Right ventricle myocardium superior (tissue), 1 donor: ENCODE data around the gene MYO5B. TPM values are rescaled to one million over a fixed set of nuclear protein-coding genes. Genes with fewer than 3 reads are reported as not detected.

ENCODE experiments used
- ATAC-seq: fragments of 200-7000 bp; cut with Tn5 transposase; one replicate; pipeline ENCODE4 v1.9.1; 2020; ENCODE audit warnings: mild to moderate bottlenecking; ENCODE audit not compliant: poor library complexity
- DNase-seq: peaks from one replicate; pipeline ENCODE4 v3.0.0-alpha.2; 2020
- intact Hi-C: fragments of 100-400 bp; cut with DNase I; formaldehyde crosslinking; loops from one replicate; pipeline ENCODE4 v1.11.2; 2022
- total RNA-seq: library from RNA; stranded (reverse); fragmentation: NEBNext Ultra II Directional; extraction: Animal tissue kit (Norgen Biotek cat#: 25700); gene quantifications from one replicate; pipeline ENCODE4 v1.2.1, GENCODE V29; 2021
- donor health status: DM: no; HTN: yes; CAD: no; lungs with severe emphysema.

Gene MYO5B
- total RNA-seq, 1 donor from 2014 or later, result 0.38 TPM

- intact Hi-C loops, result no loop called here
- ATAC-seq (no peak), DNase-seq (no peak)
These were observed 188.4 kb downstream of the MYO5B start for GRCh38 chr18:50006470-50007046.

- DNase-seq (no peak), ATAC-seq (no peak)
These were observed 190.9 kb downstream of the MYO5B start for GRCh38 chr18:50004013-50004412.

GRCh38 chr18:50002781-50003180, 192.2 kb downstream of the MYO5B start:
- intact Hi-C loops, result no loop called here
- DNase-seq (no peak), ATAC-seq (no peak)

More at GRCh38 chr18:50004013-50004412, 190.9 kb downstream of the MYO5B start:
- intact Hi-C loops, result no loop called here

GRCh38 chr18:50000227-50000626, 194.7 kb downstream of the MYO5B start:
- intact Hi-C loops, result no loop called here
- DNase-seq (no peak), ATAC-seq (no peak)

GRCh38 chr18:49999128-49999527, 195.8 kb downstream of the MYO5B start:
- ATAC-seq, result no peak
- no peak for DNase-seq
- intact Hi-C loops, result no loop called here

- intact Hi-C loops, result no loop called here
- peak; percentile 34 for ATAC-seq
- no peak for DNase-seq
These were observed 197.4 kb downstream of the MYO5B start for GRCh38 chr18:49997558-49997957.

- ATAC-seq (no peak), DNase-seq (no peak)
- intact Hi-C loops, result no loop called here
These were observed 200.5 kb downstream of the MYO5B start for GRCh38 chr18:49994410-49994809.

- DNase-seq, result no peak
These were observed 201.6 kb downstream of the MYO5B start for GRCh38 chr18:49993299-49993698.

GRCh38 chr18:49988733-49989132, 206.2 kb downstream of the MYO5B start:
- ATAC-seq (peak; percentile 57), DNase-seq (no peak)
- intact Hi-C loops, result no loop called here

More at GRCh38 chr18:49993299-49993698, 201.6 kb downstream of the MYO5B start:
- no peak for ATAC-seq
- intact Hi-C loops, result no loop called here

- intact Hi-C loops, result no loop called here
- DNase-seq, result no peak
- peak; percentile 73 for ATAC-seq
These were observed 206.8 kb downstream of the MYO5B start for GRCh38 chr18:49988101-49988500.

- DNase-seq (no peak), ATAC-seq (no peak)
These were observed 209.7 kb downstream of the MYO5B start for GRCh38 chr18:49985236-49985635.

GRCh38 chr18:49980896-49981295, 214.1 kb downstream of the MYO5B start:
- intact Hi-C loops, result no loop called here
- DNase-seq (no peak), ATAC-seq (peak; percentile 51)

More at GRCh38 chr18:49985236-49985635, 209.7 kb downstream of the MYO5B start:
- intact Hi-C loops, result no loop called here

GRCh38 chr18:49976795-49977560, 218.0 kb downstream of the MYO5B start:
- ATAC-seq, result no peak
- intact Hi-C loops, result no loop called here
- DNase-seq, result no peak

GRCh38 chr18:49976001-49976400, 218.9 kb downstream of the MYO5B start:
- no peak for ATAC-seq
- intact Hi-C loops, result no loop called here
- DNase-seq, result no peak

- ATAC-seq, result no peak
- no peak for DNase-seq
- intact Hi-C loops, result no loop called here
These were observed 220.9 kb downstream of the MYO5B start for GRCh38 chr18:49974079-49974478.

- ATAC-seq (peak; percentile 55), DNase-seq (no peak)
- intact Hi-C loops, result no loop called here
These were observed 221.4 kb downstream of the MYO5B start for GRCh38 chr18:49973592-49973991.

- DNase-seq (no peak), ATAC-seq (no peak)
- intact Hi-C loops, result no loop called here
These were observed 222.4 kb downstream of the MYO5B start for GRCh38 chr18:49972535-49972934.

- intact Hi-C loops, result no loop called here
- ATAC-seq (no peak), DNase-seq (no peak)
These were observed 223.5 kb downstream of the MYO5B start for GRCh38 chr18:49971462-49971861.

- intact Hi-C loops, result no loop called here
- DNase-seq (no peak), ATAC-seq (no peak)
These were observed 224.6 kb downstream of the MYO5B start for GRCh38 chr18:49970319-49970718.

GRCh38 chr18:49968644-49969309, 226.2 kb downstream of the MYO5B start:
- ATAC-seq, result no peak
- no peak for DNase-seq
- intact Hi-C loops, result no loop called here
